Forelimb muscle (tissue), 1 donor: ENCODE results near the gene ZNF827. TPM values are rescaled to one million over a fixed set of nuclear protein-coding genes. Genes with fewer than 3 reads are reported as not detected.
"Not testable (repeated sequence)": the region's sequence is repeated elsewhere in the genome, so short reads cannot be mapped to it uniquely, and the experiment has no call there.

Experiments
- DNase-seq: peaks from one replicate; pipeline ENCODE4 v3.0.0-alpha.2; 2013; ENCODE audit warnings: low read depth
- polyA plus RNA-seq: library from polyadenylated mRNA; unstranded; fragments of 120-200 nt; gene quantifications from one replicate; pipeline ENCODE4 v1.2.1, GENCODE V29; 2013; ENCODE audit not compliant: insufficient read length

ZNF827 gene
- polyA plus RNA-seq, 1 donor = 17.5 TPM

- DNase-seq = no peak
These were observed 71.6 kb downstream of the ZNF827 start for GRCh38 chr4:145866991-145867390.

- no peak for DNase-seq
These were observed 73.2 kb downstream of the ZNF827 start for GRCh38 chr4:145865274-145865941.

GRCh38 chr4:145863191-145863590 lies 75.4 kb downstream of the ZNF827 start:
- no peak for DNase-seq

GRCh38 chr4:145861336-145862318 lies 77.0 kb downstream of the ZNF827 start:
- no peak for DNase-seq

- DNase-seq = no peak
These were observed 77.7 kb downstream of the ZNF827 start for GRCh38 chr4:145860897-145861296.

GRCh38 chr4:145860446-145860845 lies 78.2 kb downstream of the ZNF827 start:
- no peak for DNase-seq

- no peak for DNase-seq
These were observed 78.7 kb downstream of the ZNF827 start for GRCh38 chr4:145859926-145860325.

- DNase-seq = no peak
These were observed 79.2 kb downstream of the ZNF827 start for GRCh38 chr4:145859426-145859825.

GRCh38 chr4:145852256-145852839 lies 86.3 kb downstream of the ZNF827 start:
- no peak for DNase-seq

GRCh38 chr4:145851511-145852201 lies 87.0 kb downstream of the ZNF827 start:
- no peak for DNase-seq

GRCh38 chr4:145847764-145848163 lies 90.9 kb downstream of the ZNF827 start:
- DNase-seq = no peak

GRCh38 chr4:145845118-145845517 lies 93.5 kb downstream of the ZNF827 start:
- DNase-seq = no peak

- DNase-seq = no peak
These were observed 95.0 kb downstream of the ZNF827 start for GRCh38 chr4:145843639-145844038.

- no peak for DNase-seq
These were observed 95.5 kb downstream of the ZNF827 start for GRCh38 chr4:145843148-145843547.

GRCh38 chr4:145842224-145842887 lies 96.3 kb downstream of the ZNF827 start:
- DNase-seq = no peak

GRCh38 chr4:145840801-145841200 lies 97.8 kb downstream of the ZNF827 start:
- DNase-seq = no peak

- DNase-seq = no peak
These were observed 98.4 kb downstream of the ZNF827 start for GRCh38 chr4:145840162-145840768.

GRCh38 chr4:145839151-145839550 lies 99.5 kb downstream of the ZNF827 start:
- DNase-seq = no peak

GRCh38 chr4:145832384-145832783 lies 106.2 kb downstream of the ZNF827 start:
- DNase-seq = not testable (repeated sequence)

GRCh38 chr4:145830699-145831098 lies 107.9 kb downstream of the ZNF827 start:
- DNase-seq = no peak
